CD4-positive, alpha-beta T cell treated with Interferon gamma for 1 hour (primary cell): ENCODE measurements around the gene BCR.
"Not testable (repeated sequence)": the region's sequence is repeated elsewhere in the genome, so short reads cannot be mapped to it uniquely, and the experiment has no call there.

Source experiments
- DNase-seq: peaks from one replicate; pipeline ENCODE4 v3.0.0-alpha.2; 2020

BCR gene

DNA sequence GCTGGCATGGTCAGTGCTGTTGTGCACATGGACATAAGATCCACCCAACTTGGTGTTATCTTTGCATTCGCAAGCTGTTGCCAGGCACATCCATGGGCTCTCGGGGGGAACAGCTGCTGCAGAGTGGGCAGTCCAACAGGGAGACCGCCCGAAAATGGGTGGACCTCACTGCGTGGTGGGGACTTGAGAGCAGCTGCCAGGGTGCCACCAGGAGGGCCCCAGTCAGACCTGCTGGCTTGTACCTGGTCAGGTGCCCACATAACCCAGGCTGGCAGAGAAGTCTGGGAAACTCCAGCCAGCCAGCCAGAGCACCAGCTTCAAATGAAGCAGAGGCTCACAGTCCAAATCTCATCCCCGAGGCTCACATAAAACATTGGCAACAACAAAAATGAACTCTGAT lies 120.2 kb downstream of the BCR start:
- DNase-seq = no peak

DNA sequence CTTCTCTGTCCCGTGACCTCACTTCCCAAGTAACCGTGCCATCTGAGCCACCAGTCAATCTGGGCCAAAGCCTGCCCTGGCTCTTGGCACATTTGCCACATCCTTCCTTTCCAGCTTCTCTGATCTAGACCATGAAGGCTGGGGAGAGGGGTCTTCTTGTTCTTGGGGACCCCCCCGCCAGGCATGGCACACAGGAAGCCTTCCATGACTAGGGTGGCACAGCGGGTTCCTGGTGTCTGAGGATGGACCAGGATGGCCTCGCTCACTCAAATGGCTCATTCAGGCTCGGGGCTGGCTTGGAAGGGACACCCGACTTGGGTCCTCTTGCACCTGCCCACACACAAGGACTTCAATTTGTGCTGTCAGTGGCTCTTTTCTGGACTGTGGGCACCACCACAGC lies 121.3 kb downstream of the BCR start:
- no peak for DNase-seq

DNA sequence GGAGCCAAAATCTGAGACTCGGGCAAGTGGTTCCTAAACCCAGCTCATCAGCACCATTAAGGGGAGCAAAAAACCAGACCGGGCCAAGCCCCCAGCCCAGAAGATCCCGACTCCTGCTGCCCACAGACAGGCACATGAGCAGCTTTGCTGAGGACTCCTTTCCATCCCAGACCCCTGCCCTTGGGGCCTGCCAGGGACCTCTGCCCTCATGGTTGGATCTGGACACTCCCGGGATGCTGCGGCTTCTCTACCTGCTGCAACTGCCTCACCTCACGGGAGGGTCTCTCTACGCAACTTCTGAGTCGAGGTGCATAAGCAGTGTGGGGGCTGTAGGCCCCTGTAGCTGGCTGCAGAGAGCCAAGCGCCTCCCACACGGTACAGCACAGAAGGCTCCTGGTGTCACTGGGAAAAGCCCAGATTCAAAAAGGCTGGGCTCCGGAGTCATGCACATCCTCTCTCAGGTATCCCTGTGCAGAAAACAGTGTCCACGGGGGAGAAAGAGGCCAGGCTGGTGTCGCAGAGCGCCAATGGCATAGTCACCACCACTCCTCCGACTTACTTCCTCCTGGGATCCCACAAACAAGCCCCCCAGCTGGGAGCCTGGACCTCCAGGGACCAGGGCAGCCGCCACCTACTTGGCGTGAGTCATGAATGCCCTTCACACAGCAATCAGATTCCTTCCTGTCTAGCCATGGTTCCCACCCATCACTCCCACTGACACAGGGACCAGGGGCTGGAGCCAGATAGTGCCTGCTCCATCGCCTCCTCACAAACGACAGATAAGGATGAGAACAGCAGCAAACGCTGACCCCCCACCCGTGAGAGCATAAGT lies 122.1 kb downstream of the BCR start:
- no peak for DNase-seq

DNA sequence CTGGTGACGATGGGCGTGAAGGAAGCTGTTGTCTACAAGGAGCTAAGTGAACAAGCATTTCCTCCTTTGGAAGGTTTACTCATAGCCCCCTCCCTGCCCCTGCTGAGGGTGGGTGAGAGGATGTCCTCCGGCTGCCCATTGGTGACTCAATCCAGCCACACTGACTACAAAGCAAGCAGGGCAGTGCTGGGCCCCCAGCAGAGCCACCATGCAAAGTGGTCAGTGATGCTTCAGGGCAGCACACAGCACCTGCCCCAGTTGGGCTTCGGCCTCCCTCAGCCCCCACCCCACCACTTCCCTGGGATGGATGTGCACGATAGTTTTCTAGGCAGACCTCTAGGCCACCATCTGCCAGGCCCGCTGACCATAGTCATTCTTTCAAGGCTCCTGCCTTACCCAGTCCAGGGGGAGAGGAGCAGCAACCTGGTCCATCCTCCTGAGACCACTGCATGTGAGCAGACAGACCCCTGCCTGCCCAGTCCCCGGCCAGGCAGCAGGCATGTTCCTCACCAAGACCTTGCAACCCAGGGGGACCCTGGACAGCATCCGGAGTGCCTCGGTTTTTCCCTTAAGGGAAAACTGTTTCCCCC lies 125.1 kb downstream of the BCR start:
- no peak for DNase-seq

GRCh38 chr22:23305922-23306374 lies 125.6 kb downstream of the BCR start:
- DNase-seq = no peak

DNA sequence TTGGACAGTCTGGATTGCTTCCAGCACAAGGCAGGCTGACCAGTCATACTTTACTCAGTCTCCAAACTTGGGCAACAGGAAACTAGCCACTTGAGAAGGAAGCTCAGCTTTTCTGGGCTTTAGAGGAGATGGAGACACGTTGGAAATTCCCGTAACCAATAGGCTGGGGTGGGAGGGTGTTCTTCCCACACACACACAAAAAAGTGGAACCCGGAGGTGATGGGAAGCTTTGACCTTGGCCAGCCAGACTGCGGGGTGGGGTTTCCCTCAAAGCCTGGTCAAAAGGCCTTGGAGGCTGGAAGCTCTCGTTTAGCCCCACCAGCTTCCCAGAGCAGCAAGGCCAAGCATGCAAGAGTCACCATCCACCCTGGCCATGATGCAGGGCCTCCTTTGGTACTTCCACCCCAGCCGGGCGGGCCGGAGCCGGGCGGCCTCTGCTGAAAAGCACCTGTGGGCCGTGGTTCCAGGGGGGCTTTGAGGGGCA lies 126.2 kb downstream of the BCR start:
- no peak for DNase-seq

DNA sequence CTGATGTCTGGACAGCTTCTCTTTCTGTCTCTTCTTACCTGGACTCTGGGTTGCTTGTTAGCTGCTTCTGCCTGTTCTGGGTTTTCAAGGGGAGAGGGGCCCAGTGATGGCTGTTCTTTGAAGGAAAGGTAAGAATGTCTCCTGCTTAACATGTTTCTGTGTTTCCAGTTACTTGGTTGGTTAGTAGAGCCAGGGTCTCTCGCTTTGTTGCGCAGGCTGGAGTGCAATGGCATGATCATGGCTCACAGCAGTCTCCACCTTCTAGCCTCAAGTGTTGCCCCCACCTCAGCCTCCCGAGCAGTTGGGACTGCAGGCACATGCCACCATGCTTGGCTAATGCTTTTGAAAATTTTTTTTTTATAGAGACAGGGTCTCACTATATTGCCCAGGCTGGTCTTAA lies 126.6 kb downstream of the BCR start:
- DNase-seq = no peak

DNA sequence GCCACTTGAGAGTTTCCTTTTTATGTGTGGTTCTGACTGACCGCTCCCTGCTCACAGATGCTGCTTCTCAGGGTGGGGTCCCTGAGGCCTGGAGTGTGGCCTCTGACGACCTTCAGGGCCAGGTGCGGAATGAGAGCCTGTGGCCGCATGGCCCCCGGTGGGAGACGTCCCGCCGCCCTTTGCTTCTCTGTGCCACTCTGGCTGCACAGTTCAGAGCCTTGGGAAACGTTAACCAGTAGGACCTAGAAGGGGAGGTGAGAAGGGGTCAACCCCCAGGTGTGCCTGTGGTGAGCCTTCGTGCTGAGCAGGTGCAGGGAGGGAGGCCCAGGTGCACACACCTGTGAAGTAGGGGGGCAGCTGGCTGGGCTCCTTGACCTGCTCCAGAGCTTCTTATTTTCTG lies 127.2 kb downstream of the BCR start:
- not testable (repeated sequence) for DNase-seq

- DNase-seq = not testable (repeated sequence)
Measured at GRCh38 chr22:23309261-23309660, 129.0 kb downstream of the BCR start.

GRCh38 chr22:23310443-23311097 lies 130.3 kb downstream of the BCR start:
- DNase-seq = not testable (repeated sequence)

GRCh38 chr22:23311635-23312420 lies 131.5 kb downstream of the BCR start:
- not testable (repeated sequence) for DNase-seq

GRCh38 chr22:23313791-23314567 lies 133.7 kb downstream of the BCR start:
- DNase-seq = no peak

GRCh38 chr22:23315341-23315917 lies 135.1 kb downstream of the BCR start:
- DNase-seq = peak; percentile 42

GRCh38 chr22:23316596-23316995 lies 136.3 kb downstream of the BCR start:
- not testable (repeated sequence) for DNase-seq

GRCh38 chr22:23318316-23318715 lies 138.0 kb downstream of the BCR start:
- DNase-seq = not testable (repeated sequence)

DNA sequence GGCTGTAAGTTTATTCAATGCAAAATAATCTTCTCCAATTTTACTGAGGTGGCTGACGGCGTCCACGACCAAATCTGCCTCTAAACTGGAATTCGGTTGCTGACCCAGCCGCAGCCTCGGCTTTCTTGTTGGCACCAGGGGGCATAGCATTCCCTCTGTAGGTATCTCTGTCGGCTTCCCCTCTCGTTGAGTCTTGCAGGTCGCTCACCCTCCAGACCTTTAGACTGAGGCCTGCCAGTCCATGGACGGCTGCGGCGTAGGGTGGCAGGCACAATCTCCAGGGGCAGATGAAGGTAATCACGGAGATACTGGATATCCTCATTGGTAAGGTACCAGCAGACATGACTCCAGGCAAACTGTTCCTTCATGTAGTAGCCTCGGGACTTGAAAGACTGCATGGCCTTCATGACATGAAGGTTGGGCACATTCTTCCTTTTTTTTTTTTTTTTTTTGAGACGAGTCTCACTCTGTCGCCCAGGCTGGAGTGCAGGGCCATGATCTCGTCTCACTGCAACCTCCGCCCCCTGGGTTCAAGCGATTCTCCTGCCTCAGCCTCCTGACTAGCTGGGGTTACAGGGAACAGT lies 142.3 kb downstream of the BCR start:
- DNase-seq = not testable (repeated sequence)

DNA sequence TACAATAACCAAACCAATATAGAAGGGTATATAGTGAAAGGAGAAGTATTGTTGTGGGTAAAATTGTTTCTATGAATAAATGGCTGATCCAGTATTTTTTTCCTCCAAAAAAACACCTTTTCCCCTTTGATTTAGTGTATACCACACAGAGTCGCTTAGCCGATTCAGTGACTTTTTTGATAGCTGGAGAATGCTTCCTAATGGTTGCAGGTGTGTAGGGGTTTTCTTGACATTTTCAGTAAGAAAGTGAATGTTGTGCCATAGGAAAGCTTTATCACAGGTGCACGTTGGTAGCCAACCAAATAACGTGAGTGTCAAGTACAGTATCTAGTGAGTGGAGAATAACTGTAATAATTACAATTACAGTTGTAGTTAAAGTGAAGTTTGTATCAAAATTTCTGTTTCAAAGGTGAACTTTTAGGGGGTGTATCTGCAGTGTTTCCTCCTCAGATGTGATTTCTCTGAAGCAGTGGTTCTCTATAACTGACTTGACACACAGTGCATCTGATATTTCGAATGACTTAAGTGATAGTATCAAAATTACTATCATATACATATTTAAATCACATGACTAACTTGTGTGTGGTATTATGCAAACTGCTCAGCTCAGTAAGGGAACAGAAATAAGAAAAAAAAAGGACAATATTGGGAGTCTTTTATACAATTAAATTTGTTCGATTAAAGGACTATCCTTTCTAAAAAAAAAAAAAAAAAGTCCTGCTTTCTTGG lies 143.8 kb downstream of the BCR start:
- DNase-seq = not testable (repeated sequence)

DNA sequence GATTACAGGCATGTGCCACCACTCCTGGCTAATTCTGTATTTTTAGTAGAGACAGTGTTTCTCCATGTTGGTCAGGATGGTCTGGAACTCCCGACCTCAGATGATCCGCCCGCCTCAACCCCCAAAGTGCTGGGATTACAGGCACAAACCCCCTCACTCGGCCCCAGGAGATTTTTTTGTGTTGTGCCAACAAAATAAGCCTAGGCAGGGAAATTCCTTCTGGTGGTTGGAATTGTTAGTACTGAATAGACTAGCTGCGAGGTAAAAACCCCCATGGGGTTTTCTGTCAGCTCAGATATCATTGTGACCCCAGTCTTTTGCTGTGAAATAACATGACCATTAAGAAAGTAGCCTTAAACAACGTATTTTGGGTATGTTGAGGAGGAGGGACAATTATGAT lies 144.9 kb downstream of the BCR start:
- no peak for DNase-seq

DNA sequence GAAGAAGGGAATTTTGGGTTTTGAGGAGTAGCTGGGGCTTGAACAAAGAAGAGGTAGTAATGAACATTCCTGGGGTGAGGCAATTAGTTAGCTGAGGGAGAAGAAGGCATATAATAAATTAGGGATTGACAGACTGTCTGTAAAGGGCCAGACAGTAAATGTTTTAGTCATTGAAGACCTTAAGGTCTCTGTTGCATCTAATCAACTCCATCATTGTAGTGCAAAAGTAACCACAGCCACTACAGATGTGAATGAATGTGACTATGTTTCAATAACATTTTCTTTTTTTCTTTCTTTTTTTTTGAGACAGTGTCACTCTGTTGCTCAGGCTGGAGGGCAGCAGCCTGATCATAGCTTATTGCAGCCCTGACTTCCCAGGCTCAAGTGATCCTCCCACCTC lies 153.5 kb downstream of the BCR start:
- DNase-seq = not testable (repeated sequence)

DNA sequence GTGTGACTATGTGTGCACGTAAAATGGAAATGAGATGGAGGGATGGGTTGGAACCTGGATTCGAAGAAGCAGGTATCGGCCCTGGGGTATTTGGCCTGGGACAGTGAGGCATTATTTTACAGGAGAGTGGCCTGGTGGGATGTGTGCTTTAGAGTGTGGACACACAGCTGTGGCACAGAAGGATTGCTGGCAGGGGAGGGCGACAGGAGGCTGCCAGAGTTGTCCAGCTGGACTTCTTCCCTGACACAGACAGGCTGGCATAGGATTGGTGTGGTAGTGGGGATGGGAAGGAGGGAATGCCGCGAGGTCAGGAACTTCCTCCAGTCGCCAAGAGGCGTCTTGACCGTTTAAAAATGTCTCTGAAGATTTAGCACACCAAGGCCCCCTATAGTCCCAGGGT lies 157.4 kb downstream of the BCR start:
- DNase-seq = not testable (repeated sequence)
